ENCODE results near the gene TMED10. TPM values are rescaled to one million over a fixed set of nuclear protein-coding genes. Genes with fewer than 3 reads are reported as not detected.

Gene TMED10
- total and polyA plus RNA-seq, 2 of the 13 experiments (the other 11 are each of a cell fraction or from before 2014, with no cell fraction given): 311 to 377 TPM

DNA sequence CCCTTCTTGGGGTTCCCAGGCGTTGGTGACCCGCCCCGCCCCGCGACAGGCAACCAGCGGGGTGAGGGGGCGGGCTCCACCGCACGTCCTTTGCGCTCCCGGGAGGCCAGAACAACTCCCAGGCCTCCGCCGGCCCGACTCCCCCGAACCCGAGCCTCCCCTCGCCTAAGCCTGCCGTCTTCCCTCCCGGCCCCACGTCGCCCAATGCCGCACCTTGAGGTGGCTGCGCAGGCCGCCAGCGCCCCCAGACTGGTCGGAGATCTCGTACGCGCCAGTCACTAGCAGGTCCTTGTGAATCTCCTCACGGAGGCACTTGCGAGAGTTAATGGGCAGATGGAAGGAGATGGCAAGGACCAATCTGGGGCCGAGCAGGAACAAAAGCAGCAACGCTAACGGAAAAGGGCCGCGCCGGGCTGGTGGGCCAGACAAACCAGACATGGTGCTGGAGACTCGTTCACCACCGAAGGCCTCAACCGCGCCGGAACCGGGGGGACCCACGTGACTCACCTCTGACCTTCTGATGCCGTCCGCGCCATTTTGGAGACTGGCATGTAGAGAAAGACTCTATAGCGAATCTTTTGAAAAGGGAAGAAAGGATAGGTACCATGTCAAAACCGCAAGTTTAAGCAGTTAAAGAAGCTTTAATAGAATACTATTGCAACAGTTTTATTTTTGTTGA is at the start of gene TMED10 (continued):
- TF ChIP-seq DNMT1 (CRISPR knock-in tag; IDR thresholded peaks at IDR 0.05) (no peak), ZNF839 (CRISPR knock-in tag; IDR thresholded peaks at IDR 0.05; ENCODE audit: borderline replicate concordance) (peak; percentile 85), BCL6 (CRISPR knock-in tag; IDR thresholded peaks at IDR 0.05) (peak; percentile 25; the same call in 1 of the 2 replicates), JUNB (CRISPR knock-in tag; IDR thresholded peaks at IDR 0.05; ENCODE audit: borderline replicate concordance) (no peak), PAWR (CRISPR knock-in tag; IDR thresholded peaks at IDR 0.05; ENCODE audit: borderline replicate concordance) (no peak), MIER2 (CRISPR knock-in tag; IDR thresholded peaks at IDR 0.05) (no peak), ZNF484 (CRISPR knock-in tag; IDR thresholded peaks at IDR 0.05; ENCODE audit: borderline replicate concordance, low read depth) (peak; percentile 83; the same call in 1 of the 2 replicates), NFE2L1 (CRISPR knock-in tag; IDR thresholded peaks at IDR 0.05; ENCODE audit: borderline replicate concordance) (no peak), ONECUT2 (CRISPR knock-in tag; IDR thresholded peaks at IDR 0.05) (no peak), ZEB1 (IDR thresholded peaks at IDR 0.05; ENCODE audit: insufficient replicate concordance, low read depth) (no peak), NFKB2 (CRISPR knock-in tag; IDR thresholded peaks at IDR 0.05; ENCODE audit: borderline replicate concordance) (peak; percentile 91; the same call in 1 of the 2 replicates), PTBP1 (IDR thresholded peaks at IDR 0.05; ENCODE audit: low read depth, low read length, poor library complexity, severe bottlenecking) (no peak), HCFC1 (IDR thresholded peaks at IDR 0.05; ENCODE audit: low read depth, low read length) (peak; percentile 84), HOXA9 (CRISPR knock-in tag; IDR thresholded peaks at IDR 0.05; ENCODE audit: borderline replicate concordance) (0 out of 2 replicates have a peak, but pooled peaks have one; percentile 41), ZNF263 (CRISPR knock-in tag; IDR thresholded peaks at IDR 0.05) (peak; percentile 47), ZNF33B (CRISPR knock-in tag; IDR thresholded peaks at IDR 0.05) (no peak), ZKSCAN8 (CRISPR knock-in tag; IDR thresholded peaks at IDR 0.05; ENCODE audit: borderline replicate concordance) (0 out of 2 replicates have a peak, but pooled peaks have one; percentile 45), ZNF20 (CRISPR knock-in tag; IDR thresholded peaks at IDR 0.05) (peak; percentile 55; the same call in 1 of the 2 replicates), POLR2AphosphoS5 (IDR thresholded peaks at IDR 0.05; ENCODE audit: low read depth, low read length) (peak; percentile 78), NCOA2 (CRISPR knock-in tag; IDR thresholded peaks at IDR 0.05) (peak; percentile 48; the same call in 1 of the 2 replicates), MEF2D (CRISPR knock-in tag; IDR thresholded peaks at IDR 0.05) (peak; percentile 82)
- TF ChIP-seq, protein P1, sequence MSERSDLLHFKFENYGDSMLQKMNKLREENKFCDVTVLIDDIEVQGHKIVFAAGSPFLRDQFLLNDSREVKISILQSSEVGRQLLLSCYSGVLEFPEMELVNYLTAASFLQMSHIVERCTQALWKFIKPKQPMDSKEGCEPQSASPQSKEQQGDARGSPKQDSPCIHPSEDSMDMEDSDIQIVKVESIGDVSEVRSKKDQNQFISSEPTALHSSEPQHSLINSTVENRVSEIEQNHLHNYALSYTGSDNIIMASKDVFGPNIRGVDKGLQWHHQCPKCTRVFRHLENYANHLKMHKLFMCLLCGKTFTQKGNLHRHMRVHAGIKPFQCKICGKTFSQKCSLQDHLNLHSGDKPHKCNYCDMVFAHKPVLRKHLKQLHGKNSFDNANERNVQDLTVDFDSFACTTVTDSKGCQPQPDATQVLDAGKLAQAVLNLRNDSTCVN (CRISPR knock-in tag; IDR thresholded peaks at IDR 0.05; ENCODE audit: borderline replicate concordance): peak; percentile 60; the same call in 1 of the 2 replicates
- TF ChIP-seq, protein P2, sequence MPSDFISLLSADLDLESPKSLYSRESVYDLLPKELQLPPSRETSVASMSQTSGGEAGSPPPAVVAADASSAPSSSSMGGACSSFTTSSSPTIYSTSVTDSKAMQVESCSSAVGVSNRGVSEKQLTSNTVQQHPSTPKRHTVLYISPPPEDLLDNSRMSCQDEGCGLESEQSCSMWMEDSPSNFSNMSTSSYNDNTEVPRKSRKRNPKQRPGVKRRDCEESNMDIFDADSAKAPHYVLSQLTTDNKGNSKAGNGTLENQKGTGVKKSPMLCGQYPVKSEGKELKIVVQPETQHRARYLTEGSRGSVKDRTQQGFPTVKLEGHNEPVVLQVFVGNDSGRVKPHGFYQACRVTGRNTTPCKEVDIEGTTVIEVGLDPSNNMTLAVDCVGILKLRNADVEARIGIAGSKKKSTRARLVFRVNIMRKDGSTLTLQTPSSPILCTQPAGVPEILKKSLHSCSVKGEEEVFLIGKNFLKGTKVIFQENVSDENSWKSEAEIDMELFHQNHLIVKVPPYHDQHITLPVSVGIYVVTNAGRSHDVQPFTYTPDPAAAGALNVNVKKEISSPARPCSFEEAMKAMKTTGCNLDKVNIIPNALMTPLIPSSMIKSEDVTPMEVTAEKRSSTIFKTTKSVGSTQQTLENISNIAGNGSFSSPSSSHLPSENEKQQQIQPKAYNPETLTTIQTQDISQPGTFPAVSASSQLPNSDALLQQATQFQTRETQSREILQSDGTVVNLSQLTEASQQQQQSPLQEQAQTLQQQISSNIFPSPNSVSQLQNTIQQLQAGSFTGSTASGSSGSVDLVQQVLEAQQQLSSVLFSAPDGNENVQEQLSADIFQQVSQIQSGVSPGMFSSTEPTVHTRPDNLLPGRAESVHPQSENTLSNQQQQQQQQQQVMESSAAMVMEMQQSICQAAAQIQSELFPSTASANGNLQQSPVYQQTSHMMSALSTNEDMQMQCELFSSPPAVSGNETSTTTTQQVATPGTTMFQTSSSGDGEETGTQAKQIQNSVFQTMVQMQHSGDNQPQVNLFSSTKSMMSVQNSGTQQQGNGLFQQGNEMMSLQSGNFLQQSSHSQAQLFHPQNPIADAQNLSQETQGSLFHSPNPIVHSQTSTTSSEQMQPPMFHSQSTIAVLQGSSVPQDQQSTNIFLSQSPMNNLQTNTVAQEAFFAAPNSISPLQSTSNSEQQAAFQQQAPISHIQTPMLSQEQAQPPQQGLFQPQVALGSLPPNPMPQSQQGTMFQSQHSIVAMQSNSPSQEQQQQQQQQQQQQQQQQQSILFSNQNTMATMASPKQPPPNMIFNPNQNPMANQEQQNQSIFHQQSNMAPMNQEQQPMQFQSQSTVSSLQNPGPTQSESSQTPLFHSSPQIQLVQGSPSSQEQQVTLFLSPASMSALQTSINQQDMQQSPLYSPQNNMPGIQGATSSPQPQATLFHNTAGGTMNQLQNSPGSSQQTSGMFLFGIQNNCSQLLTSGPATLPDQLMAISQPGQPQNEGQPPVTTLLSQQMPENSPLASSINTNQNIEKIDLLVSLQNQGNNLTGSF (CRISPR knock-in tag; IDR thresholded peaks at IDR 0.05): peak; percentile 71; the same call in 1 of the 2 replicates
- TF ChIP-seq, protein P3, sequence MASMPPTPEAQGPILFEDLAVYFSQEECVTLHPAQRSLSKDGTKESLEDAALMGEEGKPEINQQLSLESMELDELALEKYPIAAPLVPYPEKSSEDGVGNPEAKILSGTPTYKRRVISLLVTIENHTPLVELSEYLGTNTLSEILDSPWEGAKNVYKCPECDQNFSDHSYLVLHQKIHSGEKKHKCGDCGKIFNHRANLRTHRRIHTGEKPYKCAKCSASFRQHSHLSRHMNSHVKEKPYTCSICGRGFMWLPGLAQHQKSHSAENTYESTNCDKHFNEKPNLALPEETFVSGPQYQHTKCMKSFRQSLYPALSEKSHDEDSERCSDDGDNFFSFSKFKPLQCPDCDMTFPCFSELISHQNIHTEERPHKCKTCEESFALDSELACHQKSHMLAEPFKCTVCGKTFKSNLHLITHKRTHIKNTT (CRISPR knock-in tag; IDR thresholded peaks at IDR 0.05): no peak
